GM21619 (cell line): Measurements from ENCODE around the gene GRIA4.

ENCODE experiments used
- ATAC-seq: cut with Tn5 transposase; IDR thresholded peaks from one replicate; pipeline ENCODE4 v1.9.1; 2021; ENCODE audit not compliant: unreplicated experiment

The GRIA4 gene

GRCh38 chr11:105609832-105610781 lies at the start of gene GRIA4:
TSS of gene GRIA4 (plus strand) at chr11:105610073. CDS start at chr11:105610998, 925 bp downstream.
- no peak for ATAC-seq

DNA sequence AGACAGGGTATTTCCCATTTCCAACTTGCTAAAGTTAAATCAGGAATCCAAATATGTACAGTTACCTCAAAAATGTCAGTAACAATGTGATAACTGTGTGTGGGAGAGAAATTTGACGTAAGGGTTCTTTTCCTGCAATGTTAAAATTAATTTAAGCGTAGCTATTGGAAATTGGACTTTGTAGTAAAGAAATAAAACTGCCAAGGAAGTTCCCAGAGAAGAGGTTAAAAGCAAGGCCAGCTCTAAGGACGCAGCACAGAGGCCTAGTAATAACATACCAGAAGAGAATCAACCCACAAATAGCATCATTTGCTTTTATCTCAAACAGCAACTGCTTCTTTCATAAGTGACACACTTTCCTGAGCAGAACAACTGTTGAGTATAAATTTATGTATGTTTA lies 36.8 kb upstream of the GRIA4 start:
- ATAC-seq = no peak

DNA sequence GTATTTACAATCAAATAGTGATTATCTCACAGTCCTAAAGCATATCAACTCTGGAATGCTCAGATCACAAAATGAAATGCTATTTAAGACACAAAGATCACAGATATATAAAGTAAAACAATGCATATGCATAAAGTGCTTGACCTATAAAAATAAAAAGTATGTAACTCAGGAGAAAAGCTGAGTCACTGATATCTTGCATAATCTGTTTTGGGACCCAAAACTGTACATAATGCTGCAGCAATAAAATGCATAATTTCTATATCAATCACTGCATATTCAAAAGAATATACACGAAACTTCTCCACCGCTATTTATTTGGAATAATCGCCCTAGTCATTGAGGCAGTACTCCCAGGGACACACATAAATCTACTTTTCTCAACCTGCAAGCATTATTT lies 34.9 kb upstream of the GRIA4 start:
- no peak for ATAC-seq

GRCh38 chr11:105577641-105578040 lies 32.2 kb upstream of the GRIA4 start:
- no peak for ATAC-seq

- ATAC-seq = no peak
These were observed 30.8 kb upstream of the GRIA4 start for GRCh38 chr11:105579111-105579510.

DNA sequence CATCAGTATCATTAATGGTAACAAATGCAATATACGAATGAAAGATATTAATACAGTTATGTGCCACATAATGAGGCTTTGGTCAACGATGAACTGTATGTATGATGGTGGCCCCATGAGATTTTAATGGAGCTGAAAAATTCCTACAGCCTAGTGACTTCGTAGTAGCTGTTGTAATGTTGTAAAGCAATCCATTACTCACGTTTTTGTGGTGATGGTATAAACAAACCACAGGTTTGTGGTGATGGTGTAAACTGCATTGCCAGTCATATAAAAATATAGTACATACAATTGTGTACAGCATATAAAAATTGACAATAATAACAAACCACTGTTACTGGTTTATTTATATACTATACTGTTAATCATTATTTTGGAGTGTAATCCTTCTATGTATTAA lies 27.4 kb upstream of the GRIA4 start:
- no peak for ATAC-seq

DNA sequence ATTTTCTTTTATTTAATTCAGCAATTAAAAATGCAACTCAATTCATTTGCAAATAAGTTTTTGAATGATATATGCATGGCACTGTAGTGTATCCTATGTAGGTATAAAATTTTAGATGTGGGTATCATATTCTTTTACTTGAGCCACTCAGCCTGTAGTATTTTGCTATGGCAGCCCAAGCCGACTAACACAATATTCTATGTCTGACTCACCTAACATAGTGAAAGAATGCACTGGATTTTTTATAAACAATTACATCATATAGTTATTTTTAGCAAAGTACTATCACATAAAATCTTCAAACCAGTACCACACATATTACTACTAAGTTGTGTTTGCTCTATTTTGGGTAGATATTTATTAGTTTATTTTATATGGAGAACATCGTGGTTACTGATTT lies 21.9 kb upstream of the GRIA4 start:
- ATAC-seq = no peak

DNA sequence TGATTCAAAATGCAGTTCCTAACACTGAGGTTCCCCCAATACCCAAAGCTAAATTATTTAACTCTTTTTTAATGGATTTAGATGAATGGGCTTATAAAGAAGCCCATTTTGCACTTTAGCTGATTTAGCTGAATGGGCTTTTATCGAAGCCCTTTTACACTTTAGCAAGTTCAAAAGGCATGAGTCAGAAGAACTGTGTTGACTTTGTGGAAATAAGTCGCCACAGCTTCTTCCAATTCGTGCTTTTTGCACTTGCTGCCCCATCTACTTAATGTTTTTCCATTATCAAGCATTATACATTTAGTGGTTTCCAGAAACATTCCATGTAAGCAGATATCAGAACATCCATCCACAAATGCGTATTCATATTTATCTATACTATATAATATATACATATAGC lies 20.5 kb upstream of the GRIA4 start:
- no peak for ATAC-seq

DNA sequence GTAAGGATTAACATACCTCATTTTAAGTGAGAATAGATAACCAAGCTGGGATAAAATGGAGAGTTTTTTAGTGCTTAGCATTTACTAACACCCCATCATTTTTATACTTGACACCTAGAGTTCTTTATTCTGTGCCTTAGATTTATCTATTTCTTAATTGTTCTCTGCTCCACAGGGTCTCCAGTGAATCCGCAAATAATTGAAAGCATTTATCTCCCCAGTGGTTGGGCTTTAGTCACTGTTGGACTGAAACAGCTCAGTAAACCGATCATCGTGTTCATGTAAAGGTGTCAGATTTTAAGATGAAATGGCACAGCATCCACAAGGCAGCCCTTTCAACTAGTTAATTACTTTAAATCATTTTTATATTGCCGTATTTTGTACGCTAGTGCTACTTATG lies 17.8 kb upstream of the GRIA4 start:
- no peak for ATAC-seq

GRCh38 chr11:105598371-105598770 lies 11.5 kb upstream of the GRIA4 start:
- no peak for ATAC-seq

- no peak for ATAC-seq
These were observed 6.7 kb upstream of the GRIA4 start for GRCh38 chr11:105603156-105603555.

GRCh38 chr11:105609341-105609781 lies 512 bp upstream of the GRIA4 start:
- peak; percentile 84 for ATAC-seq

DNA sequence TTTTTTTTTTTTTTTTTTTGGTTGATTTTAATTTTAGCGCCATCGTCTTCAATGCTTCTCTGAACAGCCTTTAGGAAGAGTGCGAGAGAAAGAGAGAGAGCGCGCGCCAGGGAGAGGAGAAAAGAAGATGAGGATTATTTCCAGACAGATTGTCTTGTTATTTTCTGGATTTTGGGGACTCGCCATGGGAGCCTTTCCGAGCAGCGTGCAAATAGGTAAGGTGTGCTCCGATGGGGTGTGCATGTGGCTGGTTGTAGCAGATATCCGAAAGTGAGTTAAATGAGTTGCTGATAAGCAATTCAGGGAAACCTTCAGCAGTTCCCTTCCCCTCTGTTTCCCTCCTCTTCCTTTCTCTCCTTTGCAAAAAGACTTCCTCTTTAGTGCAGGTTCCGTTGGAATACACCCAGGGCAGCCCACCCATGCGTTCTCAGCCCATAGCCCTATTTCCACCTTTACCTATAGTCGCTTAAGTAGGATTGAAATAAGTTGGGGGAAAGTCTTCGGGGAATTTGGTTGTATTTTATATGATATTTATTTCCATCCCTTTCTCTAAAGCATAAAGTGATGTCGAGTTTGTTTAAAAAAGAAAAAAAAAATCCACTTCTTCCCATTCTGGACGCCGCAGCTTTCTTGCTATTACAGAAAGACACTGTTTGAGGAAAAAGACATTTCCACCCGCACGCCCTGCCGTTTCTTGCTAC lies 1.1 kb downstream of the GRIA4 start:
- ATAC-seq = no peak

DNA sequence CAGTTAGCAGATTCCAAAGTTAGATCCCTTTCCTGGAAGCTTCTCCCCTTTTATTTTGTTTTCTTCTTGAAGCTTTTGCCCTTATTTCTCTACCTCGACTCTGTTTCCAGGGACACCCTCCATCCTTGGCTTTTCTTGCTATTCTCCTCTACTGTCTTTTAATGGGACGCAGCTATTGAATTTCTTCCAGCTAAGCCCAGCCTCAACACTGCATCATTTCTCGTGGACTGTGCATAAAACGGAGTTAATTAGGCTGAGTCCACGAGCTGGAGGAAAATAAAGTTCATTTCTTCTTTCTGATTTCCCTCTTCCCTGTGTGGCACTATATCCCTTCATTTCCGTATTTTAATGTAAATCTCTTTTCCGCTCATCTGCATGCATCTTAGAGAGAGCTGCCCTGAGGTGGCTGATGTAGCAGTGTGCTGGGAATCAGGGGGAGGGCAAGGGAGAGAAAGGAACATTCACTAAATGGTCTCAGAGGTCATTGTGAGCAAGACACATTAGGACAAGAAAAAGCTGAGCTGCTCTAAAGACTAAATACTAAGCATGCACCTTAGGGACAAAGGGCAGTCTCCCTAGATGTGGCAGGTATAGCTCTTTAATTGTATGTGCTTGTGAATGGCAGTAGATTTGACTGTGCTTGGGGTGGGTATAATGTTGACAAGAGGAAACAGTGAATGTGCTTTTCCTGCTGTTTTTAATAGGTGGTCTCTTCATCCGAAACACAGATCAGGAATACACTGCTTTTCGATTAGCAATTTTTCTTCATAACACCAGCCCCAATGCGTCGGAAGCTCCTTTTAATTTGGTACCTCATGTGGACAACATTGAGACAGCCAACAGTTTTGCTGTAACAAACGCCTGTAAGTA lies 1.9 kb downstream of the GRIA4 start:
- ATAC-seq = no peak

DNA sequence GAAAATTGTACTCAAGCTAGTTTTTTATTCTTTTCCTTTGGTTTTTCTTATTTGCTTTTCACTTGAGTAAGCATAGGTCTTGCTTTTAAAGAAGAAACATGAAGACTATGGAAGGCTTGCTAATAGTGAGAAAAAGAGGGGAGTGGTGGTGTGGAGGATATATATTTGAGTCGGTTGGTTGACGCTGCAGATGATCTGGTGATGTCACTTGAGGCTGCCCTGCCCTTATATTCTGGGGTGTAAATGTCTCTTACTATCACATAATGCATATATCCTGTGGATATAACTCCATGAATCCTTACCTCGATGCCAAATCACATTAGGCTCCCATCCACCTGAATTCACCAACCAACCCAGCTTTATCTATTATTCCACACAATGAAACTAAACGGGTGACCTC lies 2.9 kb downstream of the GRIA4 start:
- no peak for ATAC-seq

DNA sequence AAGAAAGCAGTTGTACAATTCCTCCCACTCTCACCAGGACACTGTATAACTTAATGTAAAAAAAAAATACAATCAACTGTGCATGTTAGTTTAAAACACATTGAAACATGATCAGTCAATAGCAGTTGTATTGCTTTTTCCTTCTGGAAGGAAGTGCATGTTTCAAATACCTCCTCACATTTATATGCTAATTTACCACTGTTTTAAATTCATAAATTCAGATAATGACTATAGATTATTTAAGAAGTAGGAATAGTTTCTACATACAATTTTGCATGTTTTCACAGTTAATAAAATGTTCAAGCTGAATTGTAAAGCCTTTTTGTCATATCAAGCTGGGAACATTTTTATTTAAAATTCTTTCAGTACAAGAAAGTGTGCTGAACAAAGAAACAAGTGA lies 3.3 kb downstream of the GRIA4 start:
- no peak for ATAC-seq

DNA sequence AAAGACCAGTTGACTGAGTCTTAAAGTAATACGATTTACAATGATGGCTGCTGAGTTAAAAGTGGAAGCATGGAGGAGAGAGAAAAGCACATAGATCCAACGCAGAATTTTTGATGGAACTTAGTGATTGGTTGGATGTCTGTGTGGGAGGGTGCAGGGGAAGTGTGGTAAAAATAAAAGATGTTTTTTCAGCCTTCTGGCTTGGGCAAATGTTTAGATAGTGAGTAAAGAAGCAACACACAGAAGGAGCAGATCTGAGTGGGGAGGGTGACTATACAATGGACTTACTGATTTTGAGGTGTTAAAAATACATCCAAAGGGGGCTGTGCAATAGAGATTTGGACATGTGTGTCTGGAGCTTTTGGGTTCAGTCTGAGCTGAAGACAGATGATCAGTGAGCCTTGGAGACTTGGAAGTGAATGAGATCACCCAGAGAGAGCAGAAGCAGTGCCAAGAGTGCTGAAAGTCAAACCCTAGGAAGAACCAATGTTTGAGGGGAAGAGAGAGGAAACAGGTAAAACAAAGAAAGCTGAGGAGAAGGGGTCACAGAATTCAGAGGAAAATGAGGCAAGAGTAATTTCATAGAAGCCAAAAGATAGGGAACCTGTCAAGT lies 8.6 kb downstream of the GRIA4 start:
- ATAC-seq = no peak

- ATAC-seq = no peak
These were observed 9.7 kb downstream of the GRIA4 start for GRCh38 chr11:105619556-105619955.

DNA sequence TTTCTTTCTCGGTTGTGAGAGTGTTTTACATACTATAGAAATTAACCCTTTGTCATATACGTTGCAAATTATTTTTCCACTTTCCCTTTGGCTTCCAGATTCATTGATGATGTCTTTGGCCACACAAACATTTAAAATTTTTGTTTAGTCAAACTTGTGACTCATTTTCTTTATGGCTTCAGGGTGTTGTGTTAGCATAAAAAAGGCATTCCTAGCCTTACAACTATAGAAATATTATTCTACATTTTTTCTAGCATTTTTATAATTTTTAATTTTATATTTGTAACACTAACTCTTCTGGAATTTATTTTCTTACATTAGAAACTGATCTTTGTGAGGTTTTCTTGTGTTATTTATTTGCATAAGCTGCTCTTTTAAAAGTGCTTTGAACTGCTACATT lies 12.1 kb downstream of the GRIA4 start:
- ATAC-seq = no peak

GRCh38 chr11:105632316-105632715 lies 22.4 kb downstream of the GRIA4 start:
- no peak for ATAC-seq

DNA sequence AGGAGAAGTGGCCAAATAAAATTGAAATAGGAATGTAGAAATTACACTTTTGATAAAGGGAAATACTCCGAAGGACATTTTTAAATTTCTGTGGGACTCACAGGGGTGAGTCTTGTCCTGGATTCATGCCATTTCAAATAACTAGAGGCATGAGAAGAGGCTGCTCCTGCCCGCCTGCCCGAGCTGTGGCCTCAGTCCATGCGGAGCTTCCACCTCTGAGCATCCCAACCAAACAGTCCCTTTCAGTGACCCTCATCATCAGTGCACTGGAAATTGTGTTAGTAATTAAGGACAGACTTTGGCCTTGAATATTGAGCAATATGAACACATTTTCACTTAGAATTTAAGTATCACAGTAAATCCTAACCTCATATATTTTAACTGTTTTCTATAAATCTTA lies 25.6 kb downstream of the GRIA4 start:
- ATAC-seq = no peak
